Mesothelial cell of epicardium (in vitro differentiated cells): ENCODE measurements around the gene SACM1L. TPM values are rescaled to one million over a fixed set of nuclear protein-coding genes. Genes with fewer than 3 reads are reported as not detected.

ENCODE experiments used
- DNase-seq, 2 experiments: peaks; one replicate each; pipeline ENCODE4 v3.0.0; 2021; ENCODE audit warnings: low spot score in 2 of 2; ENCODE audit not compliant: unreplicated experiment in 2 of 2
- H3K27ac Mint-ChIP-seq: 2 replicates; pipeline ENCODE4 v1.8.0; 2021; ENCODE audit warnings: mixed read lengths
- H3K27me3 Mint-ChIP-seq: 2 replicates; pipeline ENCODE4 v1.8.0; 2021; ENCODE audit warnings: low read depth, mixed read lengths
- H3K36me3 Mint-ChIP-seq: 2 replicates; pipeline ENCODE4 v1.8.0; 2021; ENCODE audit warnings: mixed read lengths
- H3K4me1 Mint-ChIP-seq: 2 replicates; pipeline ENCODE4 v1.8.0; 2021; ENCODE audit warnings: mixed read lengths
- H3K4me3 Mint-ChIP-seq: 2 replicates; pipeline ENCODE4 v1.8.0; 2021; ENCODE audit warnings: mild to moderate bottlenecking, moderate library complexity, mixed read lengths
- H3K9me3 Mint-ChIP-seq: 2 replicates; pipeline ENCODE4 v1.8.0; 2021; ENCODE audit warnings: mixed read lengths
- total RNA-seq: library from RNA; stranded (reverse); gene quantifications from 3 replicates; pipeline ENCODE4 v1.2.1, GENCODE V29; 2021
- TF ChIP-seq, protein P1 (sequence below): fragments of 200-600 bp; sonication (generic); IDR thresholded peaks from one replicate; pipeline ENCODE4 v1.5.0; 2021; ENCODE audit warnings: antibody characterized with exemption; ENCODE audit not compliant: unreplicated experiment

SACM1L gene
- total RNA-seq, 1 donor from 2014 or later: 51.8 TPM

DNA sequence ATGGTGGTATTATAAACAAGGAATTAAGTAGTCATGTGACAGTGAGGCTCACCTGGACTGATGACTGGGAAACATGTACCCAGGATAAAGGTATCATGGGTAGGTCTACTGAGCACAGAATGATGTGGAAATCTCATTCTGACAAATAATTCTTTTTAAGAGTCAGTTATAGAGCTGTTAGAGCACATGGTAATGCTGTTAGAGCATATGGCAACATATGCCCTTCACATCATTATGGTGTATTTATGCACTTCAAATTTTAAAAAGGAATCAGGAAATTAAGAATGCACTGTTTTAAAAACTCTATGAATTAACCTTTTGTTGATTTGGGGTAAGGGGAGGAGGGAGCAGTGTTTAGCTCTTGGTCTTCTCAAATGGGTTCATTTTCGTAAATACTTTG is 105.5 kb downstream of the SACM1L start:
- Mint-ChIP-seq H3K4me1 (peaks cover 6% of the 10 kb centered on the region), H3K27ac (no peak overlapping the region), H3K9me3 (peaks cover 6% of the 10 kb centered on the region), H3K4me3 (no peak overlapping the region), H3K27me3 (peaks cover 89% of the 10 kb centered on the region), H3K36me3 (no peaks in the 10 kb centered on the region)
- no peak for DNase-seq
- TF ChIP-seq, protein P1, sequence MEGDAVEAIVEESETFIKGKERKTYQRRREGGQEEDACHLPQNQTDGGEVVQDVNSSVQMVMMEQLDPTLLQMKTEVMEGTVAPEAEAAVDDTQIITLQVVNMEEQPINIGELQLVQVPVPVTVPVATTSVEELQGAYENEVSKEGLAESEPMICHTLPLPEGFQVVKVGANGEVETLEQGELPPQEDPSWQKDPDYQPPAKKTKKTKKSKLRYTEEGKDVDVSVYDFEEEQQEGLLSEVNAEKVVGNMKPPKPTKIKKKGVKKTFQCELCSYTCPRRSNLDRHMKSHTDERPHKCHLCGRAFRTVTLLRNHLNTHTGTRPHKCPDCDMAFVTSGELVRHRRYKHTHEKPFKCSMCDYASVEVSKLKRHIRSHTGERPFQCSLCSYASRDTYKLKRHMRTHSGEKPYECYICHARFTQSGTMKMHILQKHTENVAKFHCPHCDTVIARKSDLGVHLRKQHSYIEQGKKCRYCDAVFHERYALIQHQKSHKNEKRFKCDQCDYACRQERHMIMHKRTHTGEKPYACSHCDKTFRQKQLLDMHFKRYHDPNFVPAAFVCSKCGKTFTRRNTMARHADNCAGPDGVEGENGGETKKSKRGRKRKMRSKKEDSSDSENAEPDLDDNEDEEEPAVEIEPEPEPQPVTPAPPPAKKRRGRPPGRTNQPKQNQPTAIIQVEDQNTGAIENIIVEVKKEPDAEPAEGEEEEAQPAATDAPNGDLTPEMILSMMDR: no peak

Other genes with a start within 250 kb of the SACM1L start
- gene LIMD1, start 94.6 kb upstream of the SACM1L start, total RNA-seq: 27.8 to 28.7 TPM (median 27.8 TPM) in 3 replicates
- gene SLC6A20, start 107.1 kb downstream of the SACM1L start, total RNA-seq: 0.27 TPM in 1 of 3 replicates, not detected in the others
- 21.7 to 26.3 TPM (median 22.5 TPM) in 3 replicates for gene LZTFL1, start 152.7 kb downstream of the SACM1L start, total RNA-seq
- gene CCR9, start 197.1 kb downstream of the SACM1L start, total RNA-seq: not detected in 3 replicates